GM13976 (cell line): ENCODE data around the gene ADD2.

ENCODE experiments used
- DNase-seq: peaks from one replicate; pipeline ENCODE4 v3.0.0; 2012; ENCODE audit warnings: low spot score
- CTCF ChIP-seq: IDR thresholded peaks from 2 replicates; pipeline ENCODE4 v1.5.1; 2012; ENCODE audit warnings: borderline replicate concordance, mild to moderate bottlenecking; ENCODE audit not compliant: insufficient read depth; ENCODE audit errors: extremely low read depth, missing control alignments, control extremely low read depth
- in situ Hi-C: fragments of 300-500 bp; cut with MboI; formaldehyde crosslinking; loops from one replicate; pipeline ENCODE4 v1.12.0; 2022; ENCODE audit warnings: low sequenced_read_pairs, mixed read lengths, inconsistent platforms; ENCODE audit not compliant: unreplicated experiment

ADD2 gene

GRCh38 chr2:70683455-70683854 lies 84.5 kb downstream of the ADD2 start:
- in situ Hi-C loops = no loop called here
- DNase-seq = no peak
- no peak for TF ChIP-seq CTCF

GRCh38 chr2:70680735-70681134 lies 87.3 kb downstream of the ADD2 start:
- TF ChIP-seq CTCF = no peak
- in situ Hi-C loops = no loop called here
- DNase-seq = no peak

- DNase-seq = no peak
- in situ Hi-C loops = no loop called here
- no peak for TF ChIP-seq CTCF
Observed at GRCh38 chr2:70679259-70679658, 88.7 kb downstream of the ADD2 start.

- TF ChIP-seq CTCF = no peak
- in situ Hi-C loops = no loop called here
- no peak for DNase-seq
Observed at GRCh38 chr2:70678576-70679143, 89.3 kb downstream of the ADD2 start.

- in situ Hi-C loops = no loop called here
- no peak for DNase-seq
- TF ChIP-seq CTCF = no peak
Observed at GRCh38 chr2:70676301-70677035, 91.5 kb downstream of the ADD2 start.

- DNase-seq = no peak
- in situ Hi-C loops = no loop called here
- no peak for TF ChIP-seq CTCF
Observed at GRCh38 chr2:70675862-70676261, 92.1 kb downstream of the ADD2 start.
